ENCODE results near the gene PARD3B. TPM values are rescaled to one million over a fixed set of nuclear protein-coding genes. Genes with fewer than 3 reads are reported as not detected.

PARD3B gene
- total RNA-seq, 1 experiment from 2014 or later, result 3.9 TPM

GRCh38 chr2:204827701-204828590 lies 282.7 kb downstream of the PARD3B start:
- peaks cover 15% of the 10 kb centered on the region; the same call in 1 of the 2 replicates for H3K4me1 ChIP-seq (ENCODE audit: insufficient read depth, low read length)
- no peaks in the 10 kb centered on the region for H3K9me3 ChIP-seq (ENCODE audit: low read length)
- ChIA-PET POLR2A (ENCODE audit: unreplicated experiment) (no interaction called here), CTCF (no interaction called here)
- TF ChIP-seq EZH2phosphoT487 (IDR thresholded peaks at IDR 0.05; ENCODE audit: borderline replicate concordance, low read length), result no peak
- TF ChIP-seq CTCF (conservative IDR thresholded peaks at IDR 0.05; ENCODE audit: low read depth, low read length), result no peak
- no peak for TF ChIP-seq EZH2 (IDR thresholded peaks at IDR 0.05; ENCODE audit: low read length, unreplicated experiment)
- no TSS peak for BruUV-seq (replicated peaks)
- no peak overlapping the region for H3K4me2 ChIP-seq (ENCODE audit: low read length)
- no peaks in the 10 kb centered on the region for H3K9me2 ChIP-seq (replicated peaks; ENCODE audit: low read length)
- no peaks in the 10 kb centered on the region for H3K36me3 ChIP-seq (ENCODE audit: low read depth, low read length)
- no peaks in the 10 kb centered on the region for H3F3A ChIP-seq (ENCODE audit: low read length, unreplicated experiment)
- DNase-seq (no peak), ATAC-seq (no peak)
- no peak overlapping the region for H3K4me3 ChIP-seq (ENCODE audit: low read length)
- H3K9ac ChIP-seq (ENCODE audit: low read length), result no peak overlapping the region
- no peaks in the 10 kb centered on the region for H3K79me2 ChIP-seq (ENCODE audit: low read length)
- H2AFZ ChIP-seq (ENCODE audit: low read length), result no peak overlapping the region
- H3K27ac ChIP-seq (ENCODE audit: low read length), result no peak overlapping the region
- intact Hi-C loops (cut with micrococcal nuclease), result no loop called here
- H3K27me3 ChIP-seq (ENCODE audit: low read length), result no peaks in the 10 kb centered on the region
- H4K20me1 ChIP-seq (ENCODE audit: low read length), result no peaks in the 10 kb centered on the region

- no peaks in the 10 kb centered on the region for H3K79me2 ChIP-seq (ENCODE audit: low read length)
- H3K9me3 ChIP-seq (ENCODE audit: low read length), result no peaks in the 10 kb centered on the region
- ChIA-PET CTCF (no interaction called here), POLR2A (ENCODE audit: unreplicated experiment) (no interaction called here)
- H3K9me2 ChIP-seq (replicated peaks; ENCODE audit: low read length), result no peaks in the 10 kb centered on the region
- intact Hi-C loops (cut with micrococcal nuclease), result no loop called here
- H3K9ac ChIP-seq (ENCODE audit: low read length), result no peak overlapping the region
- no peak overlapping the region for H3K4me2 ChIP-seq (ENCODE audit: low read length)
- H3K27me3 ChIP-seq (ENCODE audit: low read length), result no peaks in the 10 kb centered on the region
- no TSS peak for BruUV-seq (replicated peaks)
- no peak overlapping the region for H2AFZ ChIP-seq (ENCODE audit: low read length)
- ATAC-seq, result no peak
- no peaks in the 10 kb centered on the region for H4K20me1 ChIP-seq (ENCODE audit: low read length)
- DNase-seq, result no peak
- H3K4me3 ChIP-seq (ENCODE audit: low read length), result no peak overlapping the region
- no peaks in the 10 kb centered on the region for H3K4me1 ChIP-seq (ENCODE audit: insufficient read depth, low read length)
- no peak for TF ChIP-seq CTCF (conservative IDR thresholded peaks at IDR 0.05; ENCODE audit: low read depth, low read length)
- TF ChIP-seq EZH2 (IDR thresholded peaks at IDR 0.05; ENCODE audit: low read length, unreplicated experiment), result no peak
- no peak for TF ChIP-seq EZH2phosphoT487 (IDR thresholded peaks at IDR 0.05; ENCODE audit: borderline replicate concordance, low read length)
- no peak overlapping the region for H3K27ac ChIP-seq (ENCODE audit: low read length)
- H3F3A ChIP-seq (ENCODE audit: low read length, unreplicated experiment), result no peaks in the 10 kb centered on the region
- no peaks in the 10 kb centered on the region for H3K36me3 ChIP-seq (ENCODE audit: low read depth, low read length)
These were observed 289.6 kb downstream of the PARD3B start for GRCh38 chr2:204834716-204835384.

GRCh38 chr2:204835786-204836185 lies 290.5 kb downstream of the PARD3B start:
- no peak overlapping the region for H3K9ac ChIP-seq (ENCODE audit: low read length)
- H3K36me3 ChIP-seq (ENCODE audit: low read depth, low read length), result no peaks in the 10 kb centered on the region
- H3K9me2 ChIP-seq (replicated peaks; ENCODE audit: low read length), result no peaks in the 10 kb centered on the region
- H3K27me3 ChIP-seq (ENCODE audit: low read length), result no peaks in the 10 kb centered on the region
- no peaks in the 10 kb centered on the region for H4K20me1 ChIP-seq (ENCODE audit: low read length)
- no peak overlapping the region for H3K4me2 ChIP-seq (ENCODE audit: low read length)
- no peak overlapping the region for H3K4me3 ChIP-seq (ENCODE audit: low read length)
- H3F3A ChIP-seq (ENCODE audit: low read length, unreplicated experiment), result no peaks in the 10 kb centered on the region
- no peaks in the 10 kb centered on the region for H3K9me3 ChIP-seq (ENCODE audit: low read length)
- POLR2A ChIA-PET (ENCODE audit: unreplicated experiment), result no interaction called here
- no peaks in the 10 kb centered on the region for H3K4me1 ChIP-seq (ENCODE audit: insufficient read depth, low read length)
- TF ChIP-seq EZH2 (IDR thresholded peaks at IDR 0.05; ENCODE audit: low read length, unreplicated experiment) (no peak), CTCF (conservative IDR thresholded peaks at IDR 0.05; ENCODE audit: low read depth, low read length) (no peak), EZH2phosphoT487 (IDR thresholded peaks at IDR 0.05; ENCODE audit: borderline replicate concordance, low read length) (no peak)
- BruUV-seq (replicated peaks), result no TSS peak
- intact Hi-C loops (cut with micrococcal nuclease), result no loop called here
- no peak for DNase-seq
- H3K79me2 ChIP-seq (ENCODE audit: low read length), result no peaks in the 10 kb centered on the region
- CTCF ChIA-PET, result no interaction called here
- no peak for ATAC-seq
- H3K27ac ChIP-seq (ENCODE audit: low read length), result no peak overlapping the region
- no peak overlapping the region for H2AFZ ChIP-seq (ENCODE audit: low read length)

Measured in PC-3 (cell line).